ENCODE results near the gene AADAT.
A peak's percentile ranks its signal among the peaks of the same experiment; 100 is the strongest.

AADAT gene

GRCh38 chr4:170030121-170030520, 59.6 kb downstream of the AADAT start:
- TF ChIP-seq CTCF (conservative IDR thresholded peaks at IDR 0.05): no peak
- H3K27ac ChIP-seq: no peak overlapping the region

GRCh38 chr4:170027181-170027829, 62.5 kb downstream of the AADAT start:
- peak overlapping the region; percentile 84 for H3K27ac ChIP-seq
- TF ChIP-seq CTCF (conservative IDR thresholded peaks at IDR 0.05): no peak

- TF ChIP-seq CTCF (conservative IDR thresholded peaks at IDR 0.05): peak; percentile 55
- H3K27ac ChIP-seq: peak within 1 kb of the TSS; percentile 84
These were observed 63.3 kb downstream of the AADAT start, which contains the start of gene MFAP3L for GRCh38 chr4:170026253-170027021. Gene MFAP3L, minus strand, starts transcription at chr4:170026395. Its CDS starts 20,518 bp downstream, at chr4:170005877.

- peak overlapping the region; percentile 84 for H3K27ac ChIP-seq
- TF ChIP-seq CTCF (conservative IDR thresholded peaks at IDR 0.05): no peak
These were observed 64.1 kb downstream of the AADAT start for GRCh38 chr4:170025523-170026252.

GRCh38 chr4:170022211-170022610, 67.5 kb downstream of the AADAT start:
- H3K27ac ChIP-seq: no peak overlapping the region
- TF ChIP-seq CTCF (conservative IDR thresholded peaks at IDR 0.05): no peak

- TF ChIP-seq CTCF (conservative IDR thresholded peaks at IDR 0.05): no peak
These were observed 72.5 kb downstream of the AADAT start for GRCh38 chr4:170017252-170017651.

GRCh38 chr4:170015285-170015684, 74.5 kb downstream of the AADAT start:
- TF ChIP-seq CTCF (conservative IDR thresholded peaks at IDR 0.05): no peak
- H3K27ac ChIP-seq: no peak overlapping the region

More at GRCh38 chr4:170017252-170017651, 72.5 kb downstream of the AADAT start:
- no peak overlapping the region for H3K27ac ChIP-seq
